T-cell (primary cell): ENCODE results near the gene ABCC2. TPM values are rescaled to one million over a fixed set of nuclear protein-coding genes. Genes with fewer than 3 reads are reported as not detected.

Source experiments
- ATAC-seq, 4 experiments: fragments of 200-7000 bp in 3 of 4; fragments of 150-1000 bp in 1 of 4; cut with Tn5 transposase; replicated peaks in 1 of 4; 1 replicate in 3 of 4; 2 replicates in 1 of 4; pipeline ENCODE4 v1.10.0; 2021; ENCODE audit warnings: moderate library complexity in 3 of 4, mild to moderate bottlenecking in 2 of 4, moderate number of reproducible peaks in 1 of 4
- CTCF ChIA-PET, 2 donors: fragments of 300-600 bp; sonication (Branson Sonifier 250); formaldehyde crosslinking; loops; one replicate each; lab custom pipeline; 2022; ENCODE audit warnings: antibody characterized with exemption in 2 of 2; lab: Charles Lee
- POLR2A ChIA-PET, 2 donors: fragments of 300-600 bp; sonication (Branson Sonifier 250); formaldehyde crosslinking; loops; one replicate each; lab custom pipeline; 2022; ENCODE audit warnings: antibody characterized with exemption in 2 of 2; lab: Charles Lee
- DNase-seq, 35 experiments: peaks; one replicate each; pipeline versions ENCODE4 v3.0.0 to v3.0.0-alpha.2; 2013 to 2023
- H3K27ac ChIP-seq: one replicate; pipeline ENCODE4 v1.5.1; 2013; ENCODE audit warnings: low read length
- H3K27me3 ChIP-seq, 2 experiments: replicated peaks in 1 of 2; 1 replicate in 1 of 2; 2 replicates in 1 of 2; pipeline versions ENCODE4 v1.6.1 to v1.7.0; 2013; ENCODE audit warnings: low read length in 1 of 2, mixed read lengths in 1 of 2; ENCODE audit not compliant: control insufficient read depth in 2 of 2, insufficient read depth in 2 of 2; ENCODE audit errors: extremely low read depth in 1 of 2
- H3K36me3 ChIP-seq, 2 donors: 1 replicate in 1 of 2; 2 replicates in 1 of 2; pipeline versions ENCODE4 v1.6.1 to v1.7.0; 2013; ENCODE audit warnings: low read length in 1 of 2; ENCODE audit not compliant: control insufficient read depth in 2 of 2, insufficient read depth in 1 of 2; ENCODE audit errors: extremely low read depth in 1 of 2
- H3K4me1 ChIP-seq, 2 experiments: 1 replicate in 1 of 2; 2 replicates in 1 of 2; pipeline versions ENCODE4 v1.6.1 to v1.7.0; 2013; ENCODE audit warnings: low read length in 2 of 2, mixed read lengths in 1 of 2; ENCODE audit not compliant: insufficient read depth in 2 of 2, control insufficient read depth in 1 of 2; ENCODE audit errors: extremely low read depth in 1 of 2
- H3K4me3 ChIP-seq, 2 donors: 1 replicate in 1 of 2; 2 replicates in 1 of 2; pipeline versions ENCODE4 v1.5.1 to v1.7.0; 2013; ENCODE audit warnings: mild to moderate bottlenecking in 2 of 2, low read length in 1 of 2, moderate library complexity in 1 of 2; ENCODE audit not compliant: control insufficient read depth in 1 of 2; ENCODE audit errors: extremely low read depth in 1 of 2
- H3K9me3 ChIP-seq: 2 replicates; pipeline ENCODE4 v1.7.0; 2013
- H3K27ac Mint-ChIP-seq, 2 donors: one replicate each; pipeline ENCODE4 v1.8.0; 2020 to 2021; ENCODE audit warnings: mild to moderate bottlenecking in 2 of 2, mixed read lengths in 2 of 2
- H3K27me3 Mint-ChIP-seq, 2 donors: one replicate each; pipeline ENCODE4 v1.8.0; 2021 to 2022; ENCODE audit warnings: mixed read lengths in 2 of 2
- H3K36me3 Mint-ChIP-seq: one replicate; pipeline ENCODE4 v1.8.0; 2021; ENCODE audit warnings: mixed read lengths
- H3K4me1 Mint-ChIP-seq, 3 donors: one replicate each; pipeline ENCODE4 v1.8.0; 2020 to 2022; ENCODE audit warnings: mixed read lengths in 3 of 3, mild to moderate bottlenecking in 1 of 3
- H3K4me3 Mint-ChIP-seq, 3 donors: one replicate each; pipeline ENCODE4 v1.8.0; 2020 to 2022; ENCODE audit warnings: mild to moderate bottlenecking in 3 of 3, mixed read lengths in 3 of 3, moderate library complexity in 3 of 3
- H3K9me3 Mint-ChIP-seq, 3 donors: one replicate each; pipeline ENCODE4 v1.8.0; 2020 to 2022; ENCODE audit warnings: mixed read lengths in 3 of 3
- WGBS: methylation state at CpG from one replicate; pipeline ENCODE4 v1.1.5; 2013; ENCODE audit warnings: missing lambda C conversion rate; ENCODE audit not compliant: insufficient coverage; 5-methylcytosine and 5-hydroxymethylcytosine counted together
- total RNA-seq, 35 experiments: library from RNA in 6 of 35; stranded (reverse) in 6 of 35; fragments of 120-200 nt in 1 of 35; gene quantifications; one replicate each; pipeline versions ENCODE4 v1.2.1 to v1.2.4 and lab custom pipeline; 2013 to 2026

ABCC2 gene
- total RNA-seq, 5 donors from 2014 or later (not counting 1 experiment from before 2014, with no cell fraction given): 2.8 to 5.6 (median 4.0) TPM

- WGBS: 80% methylated on average over 1 of the region's 2 CpGs
- Histone ChIP-seq H3K9me3 (no peaks in the 10 kb centered on the region), H3K36me3 (no peaks in the 10 kb centered on the region), H3K4me3 (no peak overlapping the region), H3K27ac (no peak overlapping the region), H3K4me1 (no peaks in the 10 kb centered on the region), H3K27me3 (no peaks in the 10 kb centered on the region)
- DNase-seq (no peak), ATAC-seq (no peak)
- H3K27ac Mint-ChIP-seq: no peak overlapping the region
- H3K4me1 Mint-ChIP-seq: no peaks in the 10 kb centered on the region
- ChIA-PET CTCF (no interaction called here), POLR2A (no interaction called here)
- no peaks in the 10 kb centered on the region for H3K27me3 Mint-ChIP-seq
- H3K36me3 Mint-ChIP-seq: peaks cover 25% of the 10 kb centered on the region
- no peaks in the 10 kb centered on the region for H3K9me3 Mint-ChIP-seq
- H3K4me3 Mint-ChIP-seq: no peak overlapping the region
These were observed 27.0 kb downstream of the ABCC2 start for GRCh38 chr10:99809481-99809880.

- no peaks in the 10 kb centered on the region for H3K9me3 Mint-ChIP-seq
- no peaks in the 10 kb centered on the region for H3K27me3 Mint-ChIP-seq
- ATAC-seq (no peak), DNase-seq (no peak)
- WGBS: 92% methylated on average over 6 of the region's 7 CpGs
- ChIA-PET CTCF (no interaction called here), POLR2A (no interaction called here)
- H3K27ac Mint-ChIP-seq: no peak overlapping the region
- peaks cover 20% of the 10 kb centered on the region for H3K36me3 Mint-ChIP-seq
- H3K4me3 Mint-ChIP-seq: no peak overlapping the region
- Histone ChIP-seq H3K27ac (no peak overlapping the region), H3K27me3 (no peaks in the 10 kb centered on the region), H3K4me3 (no peak overlapping the region), H3K9me3 (no peaks in the 10 kb centered on the region), H3K36me3 (no peaks in the 10 kb centered on the region), H3K4me1 (no peaks in the 10 kb centered on the region)
- H3K4me1 Mint-ChIP-seq: no peaks in the 10 kb centered on the region
These were observed 27.6 kb downstream of the ABCC2 start for GRCh38 chr10:99809931-99810615.

GRCh38 chr10:99812177-99812576 is 29.7 kb downstream of the ABCC2 start:
- H3K36me3 ChIP-seq: no peaks in the 10 kb centered on the region
- Mint-ChIP-seq H3K4me3 (no peak overlapping the region), H3K27ac (no peak overlapping the region), H3K36me3 (peaks cover 19% of the 10 kb centered on the region), H3K27me3 (no peaks in the 10 kb centered on the region), H3K9me3 (no peaks in the 10 kb centered on the region), H3K4me1 (no peaks in the 10 kb centered on the region)
- ATAC-seq (no peak), DNase-seq (no peak)
- no peaks in the 10 kb centered on the region for H3K9me3 ChIP-seq
- ChIA-PET POLR2A (no interaction called here), CTCF (no interaction called here)
- H3K27ac ChIP-seq: no peak overlapping the region
- no peak overlapping the region for H3K4me3 ChIP-seq
- H3K27me3 ChIP-seq: no peaks in the 10 kb centered on the region
- H3K4me1 ChIP-seq: no peaks in the 10 kb centered on the region
- 100% methylated on average over 1 of the region's 2 CpGs for WGBS

- H3K4me3 ChIP-seq: no peak overlapping the region
- no peak for ATAC-seq
- H3K27me3 ChIP-seq: no peaks in the 10 kb centered on the region
- no peaks in the 10 kb centered on the region for H3K4me1 Mint-ChIP-seq
- H3K4me1 ChIP-seq: no peaks in the 10 kb centered on the region
- H3K27me3 Mint-ChIP-seq: no peaks in the 10 kb centered on the region
- DNase-seq: no peak
- H3K36me3 ChIP-seq: no peaks in the 10 kb centered on the region
- H3K27ac ChIP-seq: no peak overlapping the region
- no peaks in the 10 kb centered on the region for H3K9me3 ChIP-seq
- H3K36me3 Mint-ChIP-seq: peaks cover 23% of the 10 kb centered on the region
- no peak overlapping the region for H3K4me3 Mint-ChIP-seq
- POLR2A ChIA-PET: no interaction called here
- CTCF ChIA-PET: no interaction called here
- no peak overlapping the region for H3K27ac Mint-ChIP-seq
- no CpG with 5 or more reads among the region's 8 CpGs for WGBS
- no peaks in the 10 kb centered on the region for H3K9me3 Mint-ChIP-seq
These were observed 31.7 kb downstream of the ABCC2 start for GRCh38 chr10:99814143-99814542.

GRCh38 chr10:99815621-99816020 is 33.2 kb downstream of the ABCC2 start:
- no peaks in the 10 kb centered on the region for H3K4me1 Mint-ChIP-seq
- no peak overlapping the region for H3K27ac ChIP-seq
- peaks cover 26% of the 10 kb centered on the region for H3K36me3 Mint-ChIP-seq
- DNase-seq (no peak), ATAC-seq (no peak)
- POLR2A ChIA-PET: interaction anchor here in 1 of 2 donors (0.7 kb wide), 1 partner anchor 17 kb away, joined by 3 read pairs; no protein-coding TSS in a partner anchor
- H3K9me3 ChIP-seq: no peaks in the 10 kb centered on the region
- no peaks in the 10 kb centered on the region for H3K4me1 ChIP-seq
- CTCF ChIA-PET: no interaction called here
- no peaks in the 10 kb centered on the region for H3K36me3 ChIP-seq
- H3K27ac Mint-ChIP-seq: no peak overlapping the region
- H3K27me3 ChIP-seq: no peaks in the 10 kb centered on the region
- no peak overlapping the region for H3K4me3 ChIP-seq
- WGBS: no CpG with 5 or more reads among the region's 2 CpGs
- no peaks in the 10 kb centered on the region for H3K27me3 Mint-ChIP-seq
- no peak overlapping the region for H3K4me3 Mint-ChIP-seq
- no peaks in the 10 kb centered on the region for H3K9me3 Mint-ChIP-seq

GRCh38 chr10:99827936-99828335 is 45.5 kb downstream of the ABCC2 start:
- WGBS: 100% methylated on average over 2 of the region's 3 CpGs
- Histone ChIP-seq H3K27me3 (no peaks in the 10 kb centered on the region), H3K4me3 (no peak overlapping the region), H3K36me3 (no peaks in the 10 kb centered on the region), H3K27ac (no peak overlapping the region), H3K4me1 (no peaks in the 10 kb centered on the region), H3K9me3 (no peaks in the 10 kb centered on the region)
- H3K4me1 Mint-ChIP-seq: peaks cover 0 to 8% (median 6%) of the 10 kb centered on the region in 3 donors
- no peak overlapping the region for H3K27ac Mint-ChIP-seq
- no peak overlapping the region for H3K4me3 Mint-ChIP-seq
- no peak for DNase-seq
- H3K27me3 Mint-ChIP-seq: no peaks in the 10 kb centered on the region
- H3K9me3 Mint-ChIP-seq: peaks cover 7 to 16% (median 10%) of the 10 kb centered on the region in 3 donors
- H3K36me3 Mint-ChIP-seq: peaks cover 30% of the 10 kb centered on the region
- CTCF ChIA-PET: interaction anchor here in 1 of 2 donors (1.1 kb wide), 1 partner anchor 218 kb away, joined by 3 read pairs; no protein-coding TSS in a partner anchor
- no peak for ATAC-seq
- POLR2A ChIA-PET: interaction anchor here in 1 of 2 donors (0.6 kb wide), 1 partner anchor 207 kb away, joined by 4 read pairs; no protein-coding TSS in a partner anchor
